ENCODE measurements around the gene ERI2.
A peak's percentile ranks its signal among the peaks of the same experiment; 100 is the strongest.

The ERI2 gene

DNA sequence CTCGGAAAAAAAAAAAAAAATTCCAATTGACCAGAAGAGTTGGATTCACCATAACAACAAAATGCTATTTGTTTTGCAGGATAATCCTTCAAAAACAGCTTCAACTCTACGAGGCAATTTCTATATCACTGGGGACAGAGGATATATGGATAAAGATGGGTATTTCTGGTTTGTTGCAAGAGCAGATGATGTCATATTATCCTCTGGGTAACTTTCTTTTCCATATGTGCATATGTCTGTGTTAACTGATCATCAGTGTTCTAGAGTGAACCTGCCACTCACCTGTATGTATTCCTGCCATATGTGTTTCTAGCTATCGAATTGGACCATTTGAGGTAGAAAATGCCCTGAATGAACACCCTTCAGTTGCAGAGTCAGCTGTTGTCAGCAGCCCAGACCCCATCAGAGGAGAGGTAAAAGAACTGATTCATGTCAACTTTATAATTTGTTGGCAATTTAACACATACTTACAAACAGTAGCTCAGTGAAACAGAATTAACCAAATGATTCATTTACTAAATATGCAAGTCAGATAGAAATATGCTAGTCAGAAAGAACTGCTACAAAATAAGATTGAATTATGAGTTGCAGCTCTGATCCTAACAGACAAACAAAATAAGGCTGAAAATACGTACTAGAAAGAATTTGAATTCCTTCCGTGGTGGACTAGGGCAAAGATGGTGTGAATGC lies 14.2 kb downstream of the ERI2 start:
- in situ Hi-C loops (cut with MboI; ENCODE audit: low pct_unique_long_range_greater_than_20kb, low sequenced_read_pairs, unreplicated experiment) = no loop called here
- no peak for DNase-seq (ENCODE audit: low spot score)
- TF ChIP-seq, protein P1, sequence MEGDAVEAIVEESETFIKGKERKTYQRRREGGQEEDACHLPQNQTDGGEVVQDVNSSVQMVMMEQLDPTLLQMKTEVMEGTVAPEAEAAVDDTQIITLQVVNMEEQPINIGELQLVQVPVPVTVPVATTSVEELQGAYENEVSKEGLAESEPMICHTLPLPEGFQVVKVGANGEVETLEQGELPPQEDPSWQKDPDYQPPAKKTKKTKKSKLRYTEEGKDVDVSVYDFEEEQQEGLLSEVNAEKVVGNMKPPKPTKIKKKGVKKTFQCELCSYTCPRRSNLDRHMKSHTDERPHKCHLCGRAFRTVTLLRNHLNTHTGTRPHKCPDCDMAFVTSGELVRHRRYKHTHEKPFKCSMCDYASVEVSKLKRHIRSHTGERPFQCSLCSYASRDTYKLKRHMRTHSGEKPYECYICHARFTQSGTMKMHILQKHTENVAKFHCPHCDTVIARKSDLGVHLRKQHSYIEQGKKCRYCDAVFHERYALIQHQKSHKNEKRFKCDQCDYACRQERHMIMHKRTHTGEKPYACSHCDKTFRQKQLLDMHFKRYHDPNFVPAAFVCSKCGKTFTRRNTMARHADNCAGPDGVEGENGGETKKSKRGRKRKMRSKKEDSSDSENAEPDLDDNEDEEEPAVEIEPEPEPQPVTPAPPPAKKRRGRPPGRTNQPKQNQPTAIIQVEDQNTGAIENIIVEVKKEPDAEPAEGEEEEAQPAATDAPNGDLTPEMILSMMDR (IDR thresholded peaks at IDR 0.05; ENCODE audit: extremely low read depth, insufficient read depth, missing control alignments) = no peak

DNA sequence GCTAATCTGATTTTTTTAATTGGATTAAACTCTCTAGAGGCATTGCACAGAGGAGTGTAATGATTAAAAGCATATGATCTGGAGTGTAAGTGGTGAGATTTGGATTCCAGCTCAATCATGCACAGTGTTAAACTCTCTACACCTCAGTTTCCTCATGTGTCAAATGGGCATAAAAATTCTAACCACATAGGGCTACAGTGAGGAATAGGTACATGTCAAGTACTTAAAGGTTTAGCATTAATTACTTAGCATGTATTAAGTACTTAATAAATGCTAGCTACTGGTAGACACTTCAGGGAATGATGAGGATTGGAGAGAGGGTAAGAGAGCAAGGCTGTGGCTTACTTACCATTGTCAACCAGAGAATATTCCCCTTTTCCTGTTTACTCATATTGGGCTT lies 17.1 kb downstream of the ERI2 start:
- DNase-seq (ENCODE audit: low spot score) = no peak
- TF ChIP-seq, protein P1 (IDR thresholded peaks at IDR 0.05; ENCODE audit: extremely low read depth, insufficient read depth, missing control alignments) = no peak
- in situ Hi-C loops (cut with MboI; ENCODE audit: low pct_unique_long_range_greater_than_20kb, low sequenced_read_pairs, unreplicated experiment) = no loop called here

DNA sequence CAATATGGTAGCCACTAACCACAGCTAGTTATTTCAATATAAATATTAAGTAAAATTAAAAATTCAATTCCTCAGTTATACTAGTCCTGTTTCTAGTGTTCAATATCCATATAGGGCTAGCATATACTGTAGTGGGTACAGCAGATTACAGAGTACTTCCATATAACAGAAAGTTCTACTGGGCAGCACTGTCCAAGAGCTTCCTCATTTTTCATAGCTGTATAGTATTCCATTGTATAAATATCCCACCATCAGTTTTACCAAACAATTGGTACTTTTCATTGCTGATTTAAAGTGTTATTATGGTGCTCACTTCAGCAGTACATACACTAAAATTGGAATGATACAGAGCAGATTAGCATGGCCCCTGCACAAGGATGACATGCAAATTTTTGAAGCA lies 22.1 kb downstream of the ERI2 start:
- TF ChIP-seq, protein P1 (IDR thresholded peaks at IDR 0.05; ENCODE audit: extremely low read depth, insufficient read depth, missing control alignments) = no peak
- in situ Hi-C loops (cut with MboI; ENCODE audit: low pct_unique_long_range_greater_than_20kb, low sequenced_read_pairs, unreplicated experiment) = no loop called here
- no peak for DNase-seq (ENCODE audit: low spot score)

DNA sequence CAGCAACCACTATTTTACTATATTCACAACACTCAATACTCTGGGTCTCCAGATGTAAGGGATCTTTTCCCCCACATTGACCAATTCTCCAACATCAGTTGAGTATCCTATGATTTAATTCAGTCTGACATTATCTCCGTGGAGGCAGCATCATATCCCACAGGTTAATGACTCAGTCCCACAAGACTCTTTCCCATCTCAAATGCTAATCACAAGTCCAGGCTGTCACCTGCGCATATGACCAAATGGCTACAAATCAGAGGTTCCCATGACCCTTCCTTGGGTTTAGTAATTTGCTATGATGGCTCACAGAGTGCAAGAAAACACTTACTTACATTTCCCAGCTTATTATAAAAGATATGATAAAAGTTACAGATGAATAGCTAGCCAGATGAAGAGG lies 23.8 kb downstream of the ERI2 start:
- TF ChIP-seq, protein P1 (IDR thresholded peaks at IDR 0.05; ENCODE audit: extremely low read depth, insufficient read depth, missing control alignments) = no peak
- in situ Hi-C loops (cut with MboI; ENCODE audit: low pct_unique_long_range_greater_than_20kb, low sequenced_read_pairs, unreplicated experiment) = no loop called here
- DNase-seq (ENCODE audit: low spot score) = no peak

DNA sequence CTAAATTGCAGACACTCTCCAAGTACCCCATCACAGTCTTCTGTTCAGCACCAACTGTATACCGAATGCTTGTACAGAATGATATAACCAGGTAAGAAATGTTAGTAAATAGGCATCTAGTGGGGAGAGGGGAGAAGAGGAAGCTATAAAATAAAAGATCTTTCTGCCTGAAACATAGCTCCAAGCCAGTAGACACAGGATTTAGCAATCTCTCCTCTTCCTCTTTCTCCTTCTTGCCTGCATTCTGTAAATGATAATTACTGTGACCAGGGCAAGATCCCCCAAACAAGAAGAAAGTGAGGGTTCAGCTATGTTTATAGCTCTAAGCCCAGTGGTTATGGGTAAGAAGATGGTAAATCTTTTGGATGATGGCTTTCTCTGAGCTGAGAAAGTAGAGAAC lies 24.6 kb downstream of the ERI2 start:
- in situ Hi-C loops (cut with MboI; ENCODE audit: low pct_unique_long_range_greater_than_20kb, low sequenced_read_pairs, unreplicated experiment) = no loop called here
- TF ChIP-seq, protein P1 (IDR thresholded peaks at IDR 0.05; ENCODE audit: extremely low read depth, insufficient read depth, missing control alignments) = no peak
- DNase-seq (ENCODE audit: low spot score) = no peak

DNA sequence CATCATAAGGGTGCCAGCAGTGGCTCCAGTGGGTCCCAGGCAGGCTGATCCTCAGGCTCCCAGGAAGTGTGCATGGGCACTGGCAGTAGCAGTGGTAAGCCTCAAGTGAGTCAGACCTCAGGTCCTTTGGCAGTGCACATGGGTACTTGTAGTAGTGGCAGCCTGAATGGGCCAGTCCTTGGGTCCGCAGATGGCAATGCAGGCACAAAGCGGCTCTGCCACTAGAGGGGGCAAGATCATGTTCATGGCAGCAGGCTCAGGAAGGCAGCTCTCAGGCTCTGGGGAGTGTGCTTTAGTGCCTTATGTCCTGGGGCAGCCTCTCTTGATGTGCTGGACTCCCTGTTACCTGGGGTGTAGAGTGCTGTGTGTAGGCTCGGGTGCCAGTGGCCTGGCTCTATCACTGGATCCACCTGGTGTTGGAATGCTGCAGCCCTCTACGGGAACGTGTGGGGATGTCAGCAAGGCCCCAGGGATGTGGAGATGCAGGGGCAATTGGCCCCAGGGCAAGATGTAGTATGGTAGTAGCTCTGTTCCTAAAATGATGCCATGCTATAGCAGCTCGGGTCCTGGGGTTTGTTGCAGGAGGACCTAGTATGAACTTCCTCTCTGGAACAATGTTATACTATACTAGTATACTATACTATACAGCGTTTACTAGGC lies 31.4 kb downstream of the ERI2 start:
- peak; percentile 59 for DNase-seq (ENCODE audit: low spot score)
- in situ Hi-C loops (cut with MboI; ENCODE audit: low pct_unique_long_range_greater_than_20kb, low sequenced_read_pairs, unreplicated experiment) = no loop called here
- TF ChIP-seq, protein P1 (IDR thresholded peaks at IDR 0.05; ENCODE audit: extremely low read depth, insufficient read depth, missing control alignments) = peak; percentile 80
